Thyroid gland (tissue), 4 donors: ENCODE results near the gene GLRX5. TPM values are rescaled to one million over a fixed set of nuclear protein-coding genes. Genes with fewer than 3 reads are reported as not detected.
A peak's percentile ranks its signal among the peaks of the same experiment; 100 is the strongest.

Experiments
- DNase-seq, 2 donors: peaks; one replicate each; pipeline ENCODE4 v3.0.0-alpha.2; 2019
- H3K27ac ChIP-seq, 3 donors: fragments of 200-600 bp; sonication (generic); 1 replicate in 2 of 3; 2 replicates in 1 of 3; pipeline ENCODE4 v1.5.1; 2016 to 2019; ENCODE audit warnings: mild to moderate bottlenecking in 1 of 3, moderate library complexity in 1 of 3
- H3K27me3 ChIP-seq: fragments of 200-600 bp; sonication (generic); one replicate; pipeline ENCODE4 v1.5.1; 2019
- H3K36me3 ChIP-seq, 2 donors: fragments of 200-600 bp; sonication (generic); one replicate each; pipeline ENCODE4 v1.5.1; 2016 to 2019
- H3K4me1 ChIP-seq, 2 donors: fragments of 200-600 bp; sonication (generic); one replicate each; pipeline ENCODE4 v1.5.1; 2017 to 2019
- H3K4me3 ChIP-seq, 3 donors: fragments of 200-600 bp; sonication (generic); replicated peaks in 1 of 3; 1 replicate in 2 of 3; 2 replicates in 1 of 3; pipeline ENCODE4 v1.5.1; 2016; ENCODE audit warnings: mild to moderate bottlenecking in 1 of 3
- H3K9me3 ChIP-seq: fragments of 200-600 bp; sonication (generic); one replicate; pipeline ENCODE4 v1.5.1; 2017
- POLR2A ChIP-seq, 2 donors: fragments of 450-650 bp; IDR thresholded peaks; one replicate each; pipeline ENCODE4 v1.6.1; 2017; ENCODE audit warnings: antibody characterized with exemption in 2 of 2, mild to moderate bottlenecking in 2 of 2, moderate library complexity in 1 of 2
- WGBS, 2 donors: methylation state at CpG; one replicate each; pipeline ENCODE4 v1.1.5; 2017; 5-methylcytosine and 5-hydroxymethylcytosine counted together
- intact Hi-C: fragments of 100-400 bp; cut with DNase I; formaldehyde crosslinking; loops from one replicate; pipeline ENCODE4 v1.15.1; 2023
- total RNA-seq, 4 donors: library from RNA; depleted of rRNA; stranded (reverse); fragments of >200 nt; gene quantifications; one replicate each; pipeline ENCODE4 v1.2.3, GENCODE V29; 2016
- TF ChIP-seq, protein P1 (sequence below), 6 experiments: fragments of 200-600 bp in 3 of 6; fragments of 450-650 bp in 3 of 6; sonication (generic) in 3 of 6; IDR thresholded peaks; one replicate each; pipeline ENCODE4 v1.5.1; 2016 to 2019; ENCODE audit warnings: antibody characterized with exemption in 6 of 6, mild to moderate bottlenecking in 2 of 6, inconsistent platforms in 1 of 6, moderate library complexity in 1 of 6

GLRX5 gene
- total RNA-seq, 4 donors from 2014 or later = 33.9 to 64.1 (median 41.3) TPM

- H3K36me3 ChIP-seq = no peaks in the 10 kb centered on the region
- no peaks in the 10 kb centered on the region for H3K9me3 ChIP-seq
- H3K4me1 ChIP-seq = peaks cover 27 to 60% of the 10 kb centered on the region in 2 donors
- H3K27ac ChIP-seq = peak overlapping the region in 2 of 3 donors; percentile 7 to 18
- 56 to 66% methylated on average over 3 of the region's 3 CpGs for WGBS, 2 donors
- no peak overlapping the region for H3K4me3 ChIP-seq
- DNase-seq = no peak
- TF ChIP-seq, protein P1, sequence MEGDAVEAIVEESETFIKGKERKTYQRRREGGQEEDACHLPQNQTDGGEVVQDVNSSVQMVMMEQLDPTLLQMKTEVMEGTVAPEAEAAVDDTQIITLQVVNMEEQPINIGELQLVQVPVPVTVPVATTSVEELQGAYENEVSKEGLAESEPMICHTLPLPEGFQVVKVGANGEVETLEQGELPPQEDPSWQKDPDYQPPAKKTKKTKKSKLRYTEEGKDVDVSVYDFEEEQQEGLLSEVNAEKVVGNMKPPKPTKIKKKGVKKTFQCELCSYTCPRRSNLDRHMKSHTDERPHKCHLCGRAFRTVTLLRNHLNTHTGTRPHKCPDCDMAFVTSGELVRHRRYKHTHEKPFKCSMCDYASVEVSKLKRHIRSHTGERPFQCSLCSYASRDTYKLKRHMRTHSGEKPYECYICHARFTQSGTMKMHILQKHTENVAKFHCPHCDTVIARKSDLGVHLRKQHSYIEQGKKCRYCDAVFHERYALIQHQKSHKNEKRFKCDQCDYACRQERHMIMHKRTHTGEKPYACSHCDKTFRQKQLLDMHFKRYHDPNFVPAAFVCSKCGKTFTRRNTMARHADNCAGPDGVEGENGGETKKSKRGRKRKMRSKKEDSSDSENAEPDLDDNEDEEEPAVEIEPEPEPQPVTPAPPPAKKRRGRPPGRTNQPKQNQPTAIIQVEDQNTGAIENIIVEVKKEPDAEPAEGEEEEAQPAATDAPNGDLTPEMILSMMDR (IDR thresholded peaks at IDR 0.05) = no peak
- no peak for TF ChIP-seq POLR2A (IDR thresholded peaks at IDR 0.05)
- intact Hi-C loops = no loop called here
- H3K27me3 ChIP-seq = no peaks in the 10 kb centered on the region
These were observed 14.5 kb upstream of the GLRX5 start for GRCh38 chr14:95520346-95520745.

DNA sequence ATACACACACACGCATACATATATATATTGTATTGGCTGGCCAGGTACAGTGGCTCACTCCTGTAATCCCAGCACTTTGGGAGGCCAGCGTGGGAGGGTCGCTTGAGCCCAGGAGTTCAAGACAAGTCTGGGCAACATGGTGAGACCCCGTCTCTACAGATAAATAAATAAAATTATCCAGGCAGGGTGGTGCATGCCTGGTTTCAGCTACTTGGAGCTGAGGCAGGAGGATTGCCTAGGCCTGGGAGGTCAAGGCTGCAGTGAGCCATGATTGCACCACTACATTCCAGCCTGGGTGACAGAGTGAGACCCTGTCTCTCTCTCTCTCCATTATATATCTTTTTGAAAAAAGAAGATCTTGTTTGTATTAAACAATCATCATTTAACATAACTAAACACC, 13.8 kb upstream of the GLRX5 start:
- Histone ChIP-seq H3K36me3 (no peaks in the 10 kb centered on the region), H3K4me3 (no peak overlapping the region), H3K9me3 (no peaks in the 10 kb centered on the region), H3K27ac (no peak overlapping the region), H3K27me3 (no peaks in the 10 kb centered on the region), H3K4me1 (peaks cover 23 to 55% of the 10 kb centered on the region in 2 donors)
- 89 to 95% methylated on average over 4 of the region's 4 CpGs for WGBS, 2 donors
- TF ChIP-seq, protein P1 (IDR thresholded peaks at IDR 0.05) = no peak
- TF ChIP-seq POLR2A (IDR thresholded peaks at IDR 0.05) = no peak
- no peak for DNase-seq
- intact Hi-C loops = no loop called here

GRCh38 chr14:95522116-95522515, 12.7 kb upstream of the GLRX5 start:
- intact Hi-C loops = no loop called here
- 94 to 97% methylated on average over 11 of the region's 11 CpGs for WGBS, 2 donors

DNA sequence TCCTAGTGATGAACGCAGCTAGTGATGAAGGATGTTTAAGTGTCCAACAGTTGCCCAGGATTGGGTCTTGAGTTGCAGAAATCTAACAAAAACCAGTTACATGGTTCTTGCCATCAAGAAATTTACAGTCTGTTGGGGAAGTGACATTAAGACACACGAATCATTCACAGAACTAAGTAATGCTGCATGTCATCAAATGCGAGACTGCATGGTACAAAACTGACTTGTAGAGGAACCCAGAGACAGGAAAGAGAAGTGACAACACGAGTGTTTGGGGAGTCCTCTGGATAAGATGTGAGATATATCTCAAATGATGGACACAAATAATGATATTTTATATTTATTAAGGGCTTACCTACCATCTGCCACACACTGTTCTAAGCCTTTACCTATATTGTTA, 12.3 kb upstream of the GLRX5 start:
- TF ChIP-seq POLR2A (IDR thresholded peaks at IDR 0.05) = no peak
- TF ChIP-seq, protein P1 (IDR thresholded peaks at IDR 0.05) = no peak
- Histone ChIP-seq H3K9me3 (no peaks in the 10 kb centered on the region), H3K4me1 (peaks cover 31 to 54% of the 10 kb centered on the region in 2 donors), H3K36me3 (no peaks in the 10 kb centered on the region), H3K27ac (peak overlapping the region in 1 of 3 donors; percentile 62), H3K27me3 (no peaks in the 10 kb centered on the region), H3K4me3 (no peak overlapping the region)
- DNase-seq = no peak
- intact Hi-C loops = no loop called here
- WGBS, 2 donors = 88 to 89% methylated on average over 4 of the region's 4 CpGs

More at GRCh38 chr14:95522116-95522515, 12.7 kb upstream of the GLRX5 start:
- no peak overlapping the region for H3K27ac ChIP-seq
- TF ChIP-seq, protein P1 (IDR thresholded peaks at IDR 0.05) = no peak
- TF ChIP-seq POLR2A (IDR thresholded peaks at IDR 0.05) = no peak
- H3K27me3 ChIP-seq = no peaks in the 10 kb centered on the region
- H3K36me3 ChIP-seq = no peaks in the 10 kb centered on the region
- DNase-seq = no peak
- peaks cover 29 to 58% of the 10 kb centered on the region in 2 donors for H3K4me1 ChIP-seq
- H3K4me3 ChIP-seq = no peak overlapping the region
- H3K9me3 ChIP-seq = no peaks in the 10 kb centered on the region

GRCh38 chr14:95523051-95523814, 11.6 kb upstream of the GLRX5 start:
- DNase-seq = peak; percentile 45 to 55
- H3K27me3 ChIP-seq = no peaks in the 10 kb centered on the region
- WGBS, 2 donors = 25 to 38% methylated on average over 12 of the region's 12 CpGs
- TF ChIP-seq, protein P1 (IDR thresholded peaks at IDR 0.05) = no peak
- TF ChIP-seq POLR2A (IDR thresholded peaks at IDR 0.05) = no peak
- no peaks in the 10 kb centered on the region for H3K9me3 ChIP-seq
- intact Hi-C loops = no loop called here
- H3K4me3 ChIP-seq = no peak overlapping the region
- H3K27ac ChIP-seq = peak overlapping the region; percentile 62 to 74 (median 67)
- no peaks in the 10 kb centered on the region for H3K36me3 ChIP-seq
- peaks cover 32 to 47% of the 10 kb centered on the region in 2 donors for H3K4me1 ChIP-seq
